Tibial nerve (tissue), 4 donors: ENCODE results near the gene RIMKLB. TPM values are rescaled to one million over a fixed set of nuclear protein-coding genes. Genes with fewer than 3 reads are reported as not detected.

Source experiments
- DNase-seq, 2 donors: peaks; one replicate each; pipeline ENCODE4 v3.0.0-alpha.2; 2019; ENCODE audit warnings: low spot score in 2 of 2
- H3K27ac ChIP-seq, 4 donors: fragments of 200-600 bp; sonication (generic) in 3 of 4; one replicate each; pipeline ENCODE4 v1.5.1; 2017 to 2019; ENCODE audit warnings: mild to moderate bottlenecking in 1 of 4
- H3K27me3 ChIP-seq, 2 donors: fragments of 200-600 bp; sonication (generic) in 1 of 2; one replicate each; pipeline versions ENCODE4 v1.5.1 to v1.6.0; 2017 to 2019
- H3K36me3 ChIP-seq, 3 donors: fragments of 200-600 bp; sonication (generic); one replicate each; pipeline ENCODE4 v1.5.1; 2018 to 2019
- H3K4me1 ChIP-seq, 4 donors: fragments of 200-600 bp; sonication (generic) in 3 of 4; one replicate each; pipeline ENCODE4 v1.5.1; 2017 to 2019
- H3K4me3 ChIP-seq, 4 donors: fragments of 200-600 bp; sonication (generic) in 3 of 4; one replicate each; pipeline ENCODE4 v1.5.1; 2017 to 2019; ENCODE audit warnings: mild to moderate bottlenecking in 1 of 4, moderate library complexity in 1 of 4
- H3K9me3 ChIP-seq, 4 donors: fragments of 200-600 bp; sonication (generic) in 3 of 4; one replicate each; pipeline ENCODE4 v1.5.1; 2017 to 2019
- CTCF ChIP-seq, 5 experiments: fragments of 200-600 bp in 3 of 5; fragments of 450-650 bp in 2 of 5; sonication (generic) in 3 of 5; IDR thresholded peaks; one replicate each; pipeline ENCODE4 v1.5.1; 2016 to 2019; ENCODE audit warnings: antibody characterized with exemption in 5 of 5, mild to moderate bottlenecking in 3 of 5, moderate library complexity in 2 of 5
- EP300 ChIP-seq, 2 donors: sonication (generic); formaldehyde crosslinking; IDR thresholded peaks; one replicate each; pipeline ENCODE4 v1.6.1; 2017; ENCODE audit warnings: antibody characterized with exemption in 2 of 2, mild to moderate bottlenecking in 1 of 2
- POLR2A ChIP-seq, 2 donors: fragments of 450-650 bp; IDR thresholded peaks; one replicate each; pipeline ENCODE4 v1.6.1; 2017; ENCODE audit warnings: antibody characterized with exemption in 2 of 2, mild to moderate bottlenecking in 2 of 2, moderate library complexity in 2 of 2
- WGBS, 2 donors: methylation state at CpG; one replicate each; pipeline ENCODE4 v1.1.5; 2018; 5-methylcytosine and 5-hydroxymethylcytosine counted together
- total RNA-seq, 4 donors: library from RNA; depleted of rRNA; stranded (reverse); fragments of >200 nt; gene quantifications; one replicate each; pipeline ENCODE4 v1.1.0, GENCODE V29; 2016

RIMKLB gene
- total RNA-seq, 4 donors from 2014 or later = 53.4 to 76.6 (median 68.9) TPM

- DNase-seq = peak in 1 of 2 donors; percentile 48
- H3K9me3 ChIP-seq = no peaks in the 10 kb centered on the region
- peaks cover 0 to 44% (median 7%) of the 10 kb centered on the region in 4 donors for H3K4me1 ChIP-seq
- H3K27me3 ChIP-seq = no peaks in the 10 kb centered on the region
- H3K36me3 ChIP-seq = no peaks in the 10 kb centered on the region
- no peak for TF ChIP-seq CTCF (IDR thresholded peaks at IDR 0.05)
- peak in 1 of 2 donors; percentile 75 for TF ChIP-seq EP300 (IDR thresholded peaks at IDR 0.05)
- peak in 1 of 2 donors; percentile 15 for TF ChIP-seq POLR2A (IDR thresholded peaks at IDR 0.05)
- 10% methylated on average over 5 of the region's 5 CpGs for whole genome bisulfite sequencing, 2 donors
- no peak overlapping the region for H3K4me3 ChIP-seq
- peak overlapping the region in 3 of 4 donors; percentile 70 to 81 (median 76) for H3K27ac ChIP-seq
Observed at GRCh38 chr12:8692573-8692972, 5.2 kb upstream of the RIMKLB start.

- WGBS, 2 donors = 84 to 87% methylated on average over 10 of the region's 10 CpGs
Observed at GRCh38 chr12:8695116-8695515, 2.7 kb upstream of the RIMKLB start.

GRCh38 chr12:8696442-8697090 lies 1.2 kb upstream of the RIMKLB start:
- Histone ChIP-seq H3K27me3 (no peaks in the 10 kb centered on the region), H3K9me3 (no peaks in the 10 kb centered on the region), H3K4me3 (peak overlapping the region; percentile 68 to 99 (median 84)), H3K36me3 (no peaks in the 10 kb centered on the region), H3K4me1 (peaks cover 0 to 56% (median 10%) of the 10 kb centered on the region in 4 donors), H3K27ac (peak overlapping the region; percentile 85 to 98 (median 93))
- whole genome bisulfite sequencing, 2 donors = 23 to 25% methylated on average over 6 of the region's 6 CpGs
- TF ChIP-seq POLR2A (IDR thresholded peaks at IDR 0.05) (no peak), EP300 (IDR thresholded peaks at IDR 0.05) (no peak), CTCF (IDR thresholded peaks at IDR 0.05) (no peak)
- DNase-seq = no peak

More at GRCh38 chr12:8695116-8695515, 2.7 kb upstream of the RIMKLB start:
- Histone ChIP-seq H3K27ac (no peak overlapping the region), H3K9me3 (no peaks in the 10 kb centered on the region), H3K27me3 (no peaks in the 10 kb centered on the region), H3K36me3 (no peaks in the 10 kb centered on the region), H3K4me1 (peaks cover 0 to 41% (median 8%) of the 10 kb centered on the region in 4 donors), H3K4me3 (no peak overlapping the region)
- no peak for DNase-seq
- TF ChIP-seq EP300 (IDR thresholded peaks at IDR 0.05) (no peak), POLR2A (IDR thresholded peaks at IDR 0.05) (no peak)

GRCh38 chr12:8697120-8697475 lies 693 bp upstream of the RIMKLB start:
- DNase-seq = no peak
- WGBS, 2 donors = 0% methylated on average over 21 of the region's 21 CpGs
- Histone ChIP-seq H3K36me3 (no peaks in the 10 kb centered on the region), H3K27me3 (no peaks in the 10 kb centered on the region), H3K27ac (peak overlapping the region; percentile 85 to 98 (median 93)), H3K4me1 (peaks cover 0 to 60% (median 10%) of the 10 kb centered on the region in 4 donors), H3K9me3 (no peaks in the 10 kb centered on the region), H3K4me3 (peak overlapping the region; percentile 68 to 99 (median 84))
- TF ChIP-seq EP300 (IDR thresholded peaks at IDR 0.05) = peak in 1 of 2 donors; percentile 25
- no peak for TF ChIP-seq POLR2A (IDR thresholded peaks at IDR 0.05)
- peak in 1 of 5 experiments; percentile 25 for TF ChIP-seq CTCF (IDR thresholded peaks at IDR 0.05)

- 0% methylated on average over 26 to 83 of the region's 85 CpGs for WGBS, 2 donors
- Histone ChIP-seq H3K36me3 (no peaks in the 10 kb centered on the region), H3K4me3 (peak overlapping the region; percentile 68 to 100 (median 90)), H3K9me3 (no peaks in the 10 kb centered on the region), H3K27me3 (no peaks in the 10 kb centered on the region), H3K27ac (peak overlapping the region; percentile 85 to 99 (median 93)), H3K4me1 (peaks cover 0 to 60% (median 12%) of the 10 kb centered on the region in 4 donors)
- peak; percentile 42 to 57 for DNase-seq
- peak in 1 of 2 donors; percentile 10 for TF ChIP-seq EP300 (IDR thresholded peaks at IDR 0.05)
- no peak for TF ChIP-seq CTCF (IDR thresholded peaks at IDR 0.05)
- no peak for TF ChIP-seq POLR2A (IDR thresholded peaks at IDR 0.05)
Observed at GRCh38 chr12:8698132-8698851, 501 bp downstream of the RIMKLB start.
